ENCODE results near the gene PHF11. TPM values are rescaled to one million over a fixed set of nuclear protein-coding genes. Genes with fewer than 3 reads are reported as not detected.

The PHF11 gene
- polyA plus RNA-seq, 2 of the 4 experiments (the other 2 are of a cell fraction), result 7.1 to 11.7 TPM

DNA sequence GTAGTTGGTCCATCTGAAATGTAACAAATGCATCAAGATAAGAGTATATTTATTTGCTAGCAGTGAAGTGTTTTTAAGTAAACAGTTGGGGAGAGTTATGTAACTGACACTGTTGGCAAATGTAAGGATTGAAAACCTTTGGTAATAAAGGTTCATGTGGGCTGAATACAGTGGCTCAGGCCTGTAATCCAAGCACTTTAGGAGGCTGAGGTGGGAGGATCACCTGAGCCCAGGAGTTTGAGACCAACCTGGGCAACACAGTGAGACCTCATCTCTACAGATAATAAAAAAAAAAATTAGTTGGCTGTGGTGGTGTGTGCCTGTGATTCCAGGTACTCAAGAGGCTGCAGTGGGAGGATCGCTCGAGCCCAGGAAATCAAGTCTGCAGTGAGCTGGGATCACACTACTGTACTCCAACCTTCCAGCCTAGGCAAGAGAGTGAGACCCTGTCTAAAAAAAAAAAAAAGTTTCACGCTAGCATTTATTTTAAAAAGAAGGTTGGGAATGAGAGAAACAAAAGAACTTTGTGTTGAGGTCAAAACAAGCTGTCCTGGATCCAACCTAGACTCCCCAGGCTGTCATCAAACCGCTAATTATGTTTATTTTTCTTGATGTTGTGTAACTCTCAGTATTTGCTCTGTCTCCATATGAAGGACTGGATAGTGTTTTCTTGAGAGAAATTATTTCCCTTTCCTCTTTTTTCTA is 31.0 kb upstream of the PHF11 start:
- no peak overlapping the region for H3K27ac ChIP-seq
- FAIRE-seq, result no peak
- no peak for ATAC-seq
- no peak overlapping the region for H3K4me3 ChIP-seq
- H3K4me1 ChIP-seq, result no peaks in the 10 kb centered on the region
- POLR2A ChIA-PET, result interaction anchor here (0.6 kb wide), 1 partner anchor 75 kb away, joined by 3 read pairs; no protein-coding TSS in a partner anchor
- 63% methylated on average over 4 of the region's 4 CpGs for WGBS (ENCODE audit: missing lambda C conversion rate)
- no peak for DNase-seq (ENCODE audit: low read depth in 1 of 2, low spot score in 1 of 2)
- H3K9me3 ChIP-seq, result peaks cover 13% of the 10 kb centered on the region
- no peak overlapping the region for H3K4me2 ChIP-seq
- TF ChIP-seq SMC3 (IDR thresholded peaks at IDR 0.05) (no peak), HOXB5 (CRISPR knock-in tag; IDR thresholded peaks at IDR 0.05) (no peak), CEBPB (IDR thresholded peaks at IDR 0.05) (no peak), TP53 (CRISPR knock-in tag; IDR thresholded peaks at IDR 0.05) (no peak), KDM1A (IDR thresholded peaks at IDR 0.05; ENCODE audit: low read depth) (no peak), RFX5 (IDR thresholded peaks at IDR 0.05) (no peak), CHD2 (IDR thresholded peaks at IDR 0.05; ENCODE audit: low read length, partially characterized antibody) (no peak), RARB (CRISPR knock-in tag; IDR thresholded peaks at IDR 0.05) (no peak)
- TF ChIP-seq, protein P1, sequence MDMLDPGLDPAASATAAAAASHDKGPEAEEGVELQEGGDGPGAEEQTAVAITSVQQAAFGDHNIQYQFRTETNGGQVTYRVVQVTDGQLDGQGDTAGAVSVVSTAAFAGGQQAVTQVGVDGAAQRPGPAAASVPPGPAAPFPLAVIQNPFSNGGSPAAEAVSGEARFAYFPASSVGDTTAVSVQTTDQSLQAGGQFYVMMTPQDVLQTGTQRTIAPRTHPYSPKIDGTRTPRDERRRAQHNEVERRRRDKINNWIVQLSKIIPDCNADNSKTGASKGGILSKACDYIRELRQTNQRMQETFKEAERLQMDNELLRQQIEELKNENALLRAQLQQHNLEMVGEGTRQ (IDR thresholded peaks at IDR 0.05), result no peak
- TF ChIP-seq, protein P2, sequence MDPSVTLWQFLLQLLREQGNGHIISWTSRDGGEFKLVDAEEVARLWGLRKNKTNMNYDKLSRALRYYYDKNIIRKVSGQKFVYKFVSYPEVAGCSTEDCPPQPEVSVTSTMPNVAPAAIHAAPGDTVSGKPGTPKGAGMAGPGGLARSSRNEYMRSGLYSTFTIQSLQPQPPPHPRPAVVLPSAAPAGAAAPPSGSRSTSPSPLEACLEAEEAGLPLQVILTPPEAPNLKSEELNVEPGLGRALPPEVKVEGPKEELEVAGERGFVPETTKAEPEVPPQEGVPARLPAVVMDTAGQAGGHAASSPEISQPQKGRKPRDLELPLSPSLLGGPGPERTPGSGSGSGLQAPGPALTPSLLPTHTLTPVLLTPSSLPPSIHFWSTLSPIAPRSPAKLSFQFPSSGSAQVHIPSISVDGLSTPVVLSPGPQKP (IDR thresholded peaks at IDR 0.05; ENCODE audit: low read depth, low read length), result no peak
- TF ChIP-seq, protein P3, sequence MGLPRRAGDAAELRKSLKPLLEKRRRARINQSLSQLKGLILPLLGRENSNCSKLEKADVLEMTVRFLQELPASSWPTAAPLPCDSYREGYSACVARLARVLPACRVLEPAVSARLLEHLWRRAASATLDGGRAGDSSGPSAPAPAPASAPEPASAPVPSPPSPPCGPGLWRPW (IDR thresholded peaks at IDR 0.05), result no peak
- CTCF ChIA-PET, result no interaction called here

DNA sequence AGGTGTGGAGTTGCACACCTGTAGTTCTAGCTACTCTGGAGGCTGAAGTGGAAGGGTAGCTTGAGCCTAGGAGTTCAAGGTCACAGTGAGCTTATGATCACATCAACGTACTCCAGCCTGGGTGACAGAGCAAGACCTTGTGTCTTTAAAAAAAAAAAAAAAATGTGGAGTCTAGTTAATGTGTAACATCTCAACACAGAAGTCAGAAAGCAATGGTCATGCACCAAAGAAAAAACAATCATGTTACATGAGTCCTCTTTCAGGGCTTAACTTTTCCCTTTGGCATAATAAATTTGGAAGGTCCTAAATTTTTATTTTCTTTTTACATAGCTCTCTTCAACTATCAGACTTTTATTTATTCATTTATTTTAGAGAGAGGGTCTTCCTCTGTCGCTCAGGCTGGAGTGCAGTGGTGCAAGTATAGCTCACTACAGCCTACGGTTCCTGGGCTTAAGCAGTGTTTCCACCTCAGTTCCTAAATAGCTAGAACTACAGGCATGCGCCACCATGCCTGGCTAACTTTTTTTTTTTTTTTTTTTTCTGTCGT is 29.4 kb upstream of the PHF11 start:
- H3K4me3 ChIP-seq, result no peak overlapping the region
- DNase-seq (ENCODE audit: low read depth in 1 of 2, low spot score in 1 of 2) (no peak), ATAC-seq (no peak), FAIRE-seq (no peak)
- H3K4me2 ChIP-seq, result no peak overlapping the region
- H3K27ac ChIP-seq, result no peak overlapping the region
- WGBS (ENCODE audit: missing lambda C conversion rate), result 90% methylated on average over 5 of the region's 5 CpGs
- CTCF ChIA-PET, result no interaction called here
- POLR2A ChIA-PET, result no interaction called here
- no peaks in the 10 kb centered on the region for H3K4me1 ChIP-seq
- TF ChIP-seq HDAC2 (IDR thresholded peaks at IDR 0.05) (no peak), JUNB (IDR thresholded peaks at IDR 0.05) (no peak)
- H3K9me3 ChIP-seq, result peaks cover 13% of the 10 kb centered on the region

DNA sequence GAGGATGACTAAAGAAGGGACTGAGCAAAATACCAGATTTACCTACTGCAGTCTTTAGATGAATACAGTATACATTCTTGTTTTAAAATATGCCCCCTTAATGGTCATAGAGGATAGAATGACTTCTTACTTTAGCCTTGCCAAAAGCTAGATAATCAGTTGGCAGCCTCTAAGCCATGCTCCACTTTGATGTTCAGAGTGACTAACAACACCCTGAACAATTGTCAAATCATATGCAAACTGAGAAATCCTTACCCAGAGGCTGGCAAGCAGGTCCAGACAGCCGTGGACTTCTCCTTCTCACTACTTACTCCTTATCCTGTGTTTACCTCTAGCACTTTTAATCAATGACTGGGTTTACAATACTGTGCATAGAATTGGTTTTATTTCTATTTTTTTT is 23.6 kb upstream of the PHF11 start:
- POLR2A ChIA-PET, result no interaction called here
- Histone ChIP-seq H3K4me1 (no peaks in the 10 kb centered on the region), H3K4me3 (no peak overlapping the region), H3K4me2 (no peak overlapping the region), H3K27ac (no peak overlapping the region), H3K9me3 (no peaks in the 10 kb centered on the region)
- ATAC-seq (no peak), DNase-seq (ENCODE audit: low read depth in 1 of 2, low spot score in 1 of 2) (no peak), FAIRE-seq (no peak)
- TF ChIP-seq KDM1A (IDR thresholded peaks at IDR 0.05; ENCODE audit: low read depth) (no peak), RAD21 (conservative IDR thresholded peaks at IDR 0.05 in 1 of 2, IDR thresholded peaks at IDR 0.05 in 1 of 2) (no peak), CHD4 (IDR thresholded peaks at IDR 0.05; ENCODE audit: borderline replicate concordance) (no peak), PHF8 (IDR thresholded peaks at IDR 0.05; ENCODE audit: borderline replicate concordance, low read depth) (no peak), JUNB (IDR thresholded peaks at IDR 0.05) (no peak)
- TF ChIP-seq, protein P4, sequence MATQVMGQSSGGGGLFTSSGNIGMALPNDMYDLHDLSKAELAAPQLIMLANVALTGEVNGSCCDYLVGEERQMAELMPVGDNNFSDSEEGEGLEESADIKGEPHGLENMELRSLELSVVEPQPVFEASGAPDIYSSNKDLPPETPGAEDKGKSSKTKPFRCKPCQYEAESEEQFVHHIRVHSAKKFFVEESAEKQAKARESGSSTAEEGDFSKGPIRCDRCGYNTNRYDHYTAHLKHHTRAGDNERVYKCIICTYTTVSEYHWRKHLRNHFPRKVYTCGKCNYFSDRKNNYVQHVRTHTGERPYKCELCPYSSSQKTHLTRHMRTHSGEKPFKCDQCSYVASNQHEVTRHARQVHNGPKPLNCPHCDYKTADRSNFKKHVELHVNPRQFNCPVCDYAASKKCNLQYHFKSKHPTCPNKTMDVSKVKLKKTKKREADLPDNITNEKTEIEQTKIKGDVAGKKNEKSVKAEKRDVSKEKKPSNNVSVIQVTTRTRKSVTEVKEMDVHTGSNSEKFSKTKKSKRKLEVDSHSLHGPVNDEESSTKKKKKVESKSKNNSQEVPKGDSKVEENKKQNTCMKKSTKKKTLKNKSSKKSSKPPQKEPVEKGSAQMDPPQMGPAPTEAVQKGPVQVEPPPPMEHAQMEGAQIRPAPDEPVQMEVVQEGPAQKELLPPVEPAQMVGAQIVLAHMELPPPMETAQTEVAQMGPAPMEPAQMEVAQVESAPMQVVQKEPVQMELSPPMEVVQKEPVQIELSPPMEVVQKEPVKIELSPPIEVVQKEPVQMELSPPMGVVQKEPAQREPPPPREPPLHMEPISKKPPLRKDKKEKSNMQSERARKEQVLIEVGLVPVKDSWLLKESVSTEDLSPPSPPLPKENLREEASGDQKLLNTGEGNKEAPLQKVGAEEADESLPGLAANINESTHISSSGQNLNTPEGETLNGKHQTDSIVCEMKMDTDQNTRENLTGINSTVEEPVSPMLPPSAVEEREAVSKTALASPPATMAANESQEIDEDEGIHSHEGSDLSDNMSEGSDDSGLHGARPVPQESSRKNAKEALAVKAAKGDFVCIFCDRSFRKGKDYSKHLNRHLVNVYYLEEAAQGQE (IDR thresholded peaks at IDR 0.05), result no peak
- TF ChIP-seq, protein P5, sequence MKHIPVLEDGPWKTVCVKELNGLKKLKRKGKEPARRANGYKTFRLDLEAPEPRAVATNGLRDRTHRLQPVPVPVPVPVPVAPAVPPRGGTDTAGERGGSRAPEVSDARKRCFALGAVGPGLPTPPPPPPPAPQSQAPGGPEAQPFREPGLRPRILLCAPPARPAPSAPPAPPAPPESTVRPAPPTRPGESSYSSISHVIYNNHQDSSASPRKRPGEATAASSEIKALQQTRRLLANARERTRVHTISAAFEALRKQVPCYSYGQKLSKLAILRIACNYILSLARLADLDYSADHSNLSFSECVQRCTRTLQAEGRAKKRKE (CRISPR knock-in tag; IDR thresholded peaks at IDR 0.05; ENCODE audit: low read depth), result no peak
- CTCF ChIA-PET, result no interaction called here
- WGBS (ENCODE audit: missing lambda C conversion rate), result 89% methylated on average over 1 of the region's 1 CpG
